Sigmoid colon (tissue), 4 donors: ENCODE results near the gene UBXN1.

ENCODE experiments used
- CTCF ChIP-seq, 4 experiments: fragments of 450-650 bp in 3 of 4; fragments of 200-600 bp in 1 of 4; IDR thresholded peaks; one replicate each; pipeline ENCODE4 v1.5.1; 2016 to 2019; ENCODE audit warnings: antibody characterized with exemption in 4 of 4, mild to moderate bottlenecking in 3 of 4, moderate library complexity in 2 of 4
- EP300 ChIP-seq, 4 donors: sonication (generic); formaldehyde crosslinking; IDR thresholded peaks; one replicate each; pipeline ENCODE4 v1.6.1; 2017; ENCODE audit warnings: antibody characterized with exemption in 4 of 4
- POLR2A ChIP-seq, 2 donors: fragments of 450-650 bp; IDR thresholded peaks; one replicate each; pipeline ENCODE4 v1.6.1; 2016; ENCODE audit warnings: antibody characterized with exemption in 2 of 2, mild to moderate bottlenecking in 2 of 2, moderate library complexity in 2 of 2

GRCh38 chr11:62724171-62724570 lies 45.3 kb upstream of the UBXN1 start:
- TF ChIP-seq CTCF (IDR thresholded peaks at IDR 0.05), result no peak
- no peak for TF ChIP-seq POLR2A (IDR thresholded peaks at IDR 0.05)
- TF ChIP-seq EP300 (IDR thresholded peaks at IDR 0.05), result no peak
